MG63 (cell line): ENCODE results near the gene HORMAD1. TPM values are rescaled to one million over a fixed set of nuclear protein-coding genes. Genes with fewer than 3 reads are reported as not detected.
"Not testable (repeated sequence)": the region's sequence is repeated elsewhere in the genome, so short reads cannot be mapped to it uniquely, and the experiment has no call there.

ENCODE experiments used
- DNase-seq: peaks from one replicate; pipeline ENCODE4 v3.0.0-alpha.2; 2020
- H3K27me3 ChIP-seq: fragments of 250-450 bp; sonication (Bioruptor Pico); 2 replicates; pipeline ENCODE4 v1.5.1; 2020; ENCODE audit warnings: mild to moderate bottlenecking, moderate library complexity
- H3K36me3 ChIP-seq: fragments of 250-450 bp; sonication (Bioruptor Pico); 2 replicates; pipeline ENCODE4 v1.5.1; 2020; ENCODE audit warnings: mild to moderate bottlenecking, moderate library complexity
- H3K4me3 ChIP-seq: fragments of 250-450 bp; sonication (Bioruptor Pico); 2 replicates; pipeline ENCODE4 v1.5.1; 2020; ENCODE audit warnings: mild to moderate bottlenecking, moderate library complexity
- H3K9me3 ChIP-seq: fragments of 250-450 bp; sonication (Bioruptor Pico); 2 replicates; pipeline ENCODE4 v1.5.1; 2020; ENCODE audit warnings: mild to moderate bottlenecking, moderate library complexity
- total RNA-seq: library from RNA; depleted of rRNA; stranded (reverse); fragments of >200 nt; shearing (Covaris generic); gene quantifications from 2 replicates; pipeline ENCODE4 v1.2.3, GENCODE V29; 2014; ENCODE audit warnings: low replicate concordance; rRNA removed

The HORMAD1 gene
- total RNA-seq, result 0.95 TPM in 1 of 2 replicates, not detected in the other

GRCh38 chr1:150720703-150721102, at the start of gene HORMAD1:
Gene HORMAD1 (minus strand): TSS chr1:150720895. CDS start chr1:150719505, 1,390 bp downstream.
- Histone ChIP-seq H3K9me3 (no peaks in the 10 kb centered on the region), H3K4me3 (no peak within 1 kb of the TSS), H3K27me3 (0 out of 2 replicates have a peak, but pooled peaks cover 2% of the 10 kb centered on the region), H3K36me3 (no peaks in the 10 kb centered on the region)
- DNase-seq, result no peak

GRCh38 chr1:150767704-150768103, 47.0 kb upstream of the HORMAD1 start:
- not testable (repeated sequence) for H3K9me3 ChIP-seq, DNase-seq, H3K4me3 ChIP-seq, H3K36me3 ChIP-seq, H3K27me3 ChIP-seq

- H3K27me3 ChIP-seq, result not testable (repeated sequence)
- peak overlapping the region; percentile 22 for H3K4me3 ChIP-seq
Observed at GRCh38 chr1:150765977-150766301, 45.2 kb upstream of the HORMAD1 start.

GRCh38 chr1:150765296-150765976, 44.7 kb upstream of the HORMAD1 start, which contains the start of gene CTSS:
Gene CTSS (minus strand): TSS chr1:150765778. CDS start chr1:150764763, 1,015 bp downstream.
- Histone ChIP-seq H3K27me3 (no peaks in the 10 kb centered on the region), H3K9me3 (no peaks in the 10 kb centered on the region), H3K36me3 (no peaks in the 10 kb centered on the region), H3K4me3 (peak within 1 kb of the TSS; percentile 22)
- no peak for DNase-seq

More at GRCh38 chr1:150765977-150766301, 45.2 kb upstream of the HORMAD1 start:
- DNase-seq, H3K9me3 ChIP-seq, H3K36me3 ChIP-seq: not testable (repeated sequence)

- no peaks in the 10 kb centered on the region for H3K27me3 ChIP-seq
- no peaks in the 10 kb centered on the region for H3K36me3 ChIP-seq
- no peaks in the 10 kb centered on the region for H3K9me3 ChIP-seq
- DNase-seq, result no peak
- no peak overlapping the region for H3K4me3 ChIP-seq
Observed at GRCh38 chr1:150764617-150765101, 44.0 kb upstream of the HORMAD1 start.

- Histone ChIP-seq H3K9me3 (no peaks in the 10 kb centered on the region), H3K27me3 (no peaks in the 10 kb centered on the region), H3K36me3 (no peaks in the 10 kb centered on the region), H3K4me3 (no peak overlapping the region)
- DNase-seq, result no peak
Observed at GRCh38 chr1:150763018-150763417, 42.3 kb upstream of the HORMAD1 start.

GRCh38 chr1:150762552-150762951, 41.9 kb upstream of the HORMAD1 start:
- H3K27me3 ChIP-seq, result no peaks in the 10 kb centered on the region
- H3K4me3 ChIP-seq, result no peak overlapping the region
- no peaks in the 10 kb centered on the region for H3K9me3 ChIP-seq
- no peak for DNase-seq
- no peaks in the 10 kb centered on the region for H3K36me3 ChIP-seq

- Histone ChIP-seq H3K36me3 (no peaks in the 10 kb centered on the region; the same call in 1 of the 2 replicates), H3K9me3 (no peaks in the 10 kb centered on the region), H3K27me3 (no peaks in the 10 kb centered on the region), H3K4me3 (no peak overlapping the region)
- no peak for DNase-seq
Observed at GRCh38 chr1:150761801-150762200, 41.1 kb upstream of the HORMAD1 start.

- H3K4me3 ChIP-seq, result no peak overlapping the region
- DNase-seq, result no peak
- H3K9me3 ChIP-seq, result no peaks in the 10 kb centered on the region
- H3K27me3 ChIP-seq, result no peaks in the 10 kb centered on the region
- H3K36me3 ChIP-seq, result no peaks in the 10 kb centered on the region; the same call in 1 of the 2 replicates
Observed at GRCh38 chr1:150760013-150760412, 39.3 kb upstream of the HORMAD1 start.

GRCh38 chr1:150753416-150753815, 32.7 kb upstream of the HORMAD1 start:
- no peak for DNase-seq
- Histone ChIP-seq H3K9me3 (no peaks in the 10 kb centered on the region), H3K4me3 (no peak overlapping the region), H3K36me3 (no peaks in the 10 kb centered on the region; the same call in 1 of the 2 replicates), H3K27me3 (no peaks in the 10 kb centered on the region)

- Histone ChIP-seq H3K27me3 (no peaks in the 10 kb centered on the region), H3K36me3 (no peaks in the 10 kb centered on the region), H3K4me3 (no peak overlapping the region), H3K9me3 (no peaks in the 10 kb centered on the region)
- DNase-seq, result no peak
Observed at GRCh38 chr1:150751443-150751842, 30.7 kb upstream of the HORMAD1 start.

GRCh38 chr1:150749720-150750311, 29.1 kb upstream of the HORMAD1 start:
- DNase-seq, result no peak
- Histone ChIP-seq H3K9me3 (no peaks in the 10 kb centered on the region), H3K4me3 (no peak overlapping the region), H3K36me3 (no peaks in the 10 kb centered on the region), H3K27me3 (no peaks in the 10 kb centered on the region)

- Histone ChIP-seq H3K36me3 (no peaks in the 10 kb centered on the region), H3K4me3 (no peak overlapping the region), H3K9me3 (no peaks in the 10 kb centered on the region), H3K27me3 (no peaks in the 10 kb centered on the region)
- DNase-seq, result no peak
Observed at GRCh38 chr1:150748878-150749719, 28.4 kb upstream of the HORMAD1 start.

- Histone ChIP-seq H3K36me3 (no peaks in the 10 kb centered on the region), H3K4me3 (no peak overlapping the region), H3K9me3 (no peaks in the 10 kb centered on the region), H3K27me3 (no peaks in the 10 kb centered on the region)
- DNase-seq, result no peak
Observed at GRCh38 chr1:150730130-150730721, 9.5 kb upstream of the HORMAD1 start.

GRCh38 chr1:150724336-150724735, 3.6 kb upstream of the HORMAD1 start:
- DNase-seq, result no peak
- Histone ChIP-seq H3K4me3 (no peak overlapping the region), H3K9me3 (no peaks in the 10 kb centered on the region), H3K36me3 (no peaks in the 10 kb centered on the region), H3K27me3 (0 out of 2 replicates have a peak, but pooled peaks cover 2% of the 10 kb centered on the region)

GRCh38 chr1:150720098-150720497, 597 bp downstream of the HORMAD1 start:
- Histone ChIP-seq H3K9me3 (no peaks in the 10 kb centered on the region), H3K27me3 (0 out of 2 replicates have a peak, but pooled peaks cover 2% of the 10 kb centered on the region), H3K36me3 (no peaks in the 10 kb centered on the region), H3K4me3 (no peak overlapping the region)
- DNase-seq, result no peak
